DOHH2 (cell line): ENCODE measurements around the gene WNT3.

Experiments
- H3F3A ChIP-seq: fragments of 200-600 bp; sonication (generic), shearing (Covaris generic); 2 replicates; pipeline ENCODE4 v1.6.0; 2016; ENCODE audit warnings: antibody characterized with exemption, mild to moderate bottlenecking; ENCODE audit not compliant: control insufficient read depth, insufficient read depth
- H3K27ac ChIP-seq: fragments of 200-600 bp; sonication (generic); 2 replicates; pipeline ENCODE4 v1.5.1; 2014; ENCODE audit warnings: low read depth, mild to moderate bottlenecking, low read length, moderate library complexity
- H3K27me3 ChIP-seq: fragments of 200-600 bp; sonication (generic); 2 replicates; pipeline ENCODE4 v1.6.1; 2014; ENCODE audit warnings: mild to moderate bottlenecking, low read length, mixed read lengths; ENCODE audit not compliant: control insufficient read depth
- H3K36me3 ChIP-seq: fragments of 200-600 bp; sonication (generic); 2 replicates; pipeline ENCODE4 v1.6.1; 2014; ENCODE audit warnings: mild to moderate bottlenecking, low read length, moderate library complexity, mixed read lengths; ENCODE audit not compliant: control insufficient read depth
- H3K4me1 ChIP-seq: fragments of 200-600 bp; sonication (generic); 2 replicates; pipeline ENCODE4 v1.6.1; 2014; ENCODE audit warnings: mild to moderate bottlenecking, low read length, mixed read lengths; ENCODE audit not compliant: control insufficient read depth
- H3K4me2 ChIP-seq: fragments of 200-600 bp; sonication (generic); 2 replicates; pipeline ENCODE4 v1.6.0; 2014; ENCODE audit warnings: mild to moderate bottlenecking, low read length, moderate library complexity
- H3K4me3 ChIP-seq: fragments of 200-600 bp; sonication (generic); 2 replicates; pipeline ENCODE4 v1.5.1; 2014; ENCODE audit warnings: mild to moderate bottlenecking, low read length, mixed read lengths
- H3K79me2 ChIP-seq: fragments of 200-600 bp; sonication (generic); 2 replicates; pipeline ENCODE4 v1.6.1; 2014; ENCODE audit warnings: mild to moderate bottlenecking, low read length, mixed read lengths; ENCODE audit not compliant: control insufficient read depth
- H3K9me2 ChIP-seq: fragments of 200-600 bp; sonication (generic); replicated peaks from 2 replicates; pipeline ENCODE4 v1.6.1; 2014; ENCODE audit warnings: mild to moderate bottlenecking, low read length, mixed read lengths; ENCODE audit not compliant: control insufficient read depth
- H3K9me3 ChIP-seq: fragments of 200-600 bp; sonication (generic); 2 replicates; pipeline ENCODE4 v1.6.1; 2014; ENCODE audit warnings: antibody characterized with exemption, low read length, mixed read lengths; ENCODE audit not compliant: control insufficient read depth, insufficient read depth
- H4K20me1 ChIP-seq: fragments of 200-600 bp; sonication (generic); 2 replicates; pipeline ENCODE4 v1.6.0; 2014; ENCODE audit warnings: low read depth, mild to moderate bottlenecking, antibody characterized with exemption, low read length, moderate library complexity; ENCODE audit not compliant: control insufficient read depth, insufficient read depth
- CTCF ChIP-seq: fragments of 200-600 bp; sonication (generic); IDR thresholded peaks from one replicate; pipeline ENCODE4 v1.5.1; 2014; ENCODE audit warnings: antibody characterized with exemption, mild to moderate bottlenecking, low read depth, low read length; ENCODE audit not compliant: poor library complexity, severe bottlenecking
- EZH2phosphoT487 ChIP-seq: fragments of 200-600 bp; sonication (generic); IDR thresholded peaks from 2 replicates; pipeline ENCODE4 v1.6.1; 2017; ENCODE audit warnings: borderline replicate concordance, mild to moderate bottlenecking, antibody characterized with exemption, low read length, moderate library complexity, mixed read lengths

WNT3 gene

GRCh38 chr17:46742565-46743270, 75.8 kb downstream of the WNT3 start:
- Histone ChIP-seq H3K4me1 (no peaks in the 10 kb centered on the region), H3K27ac (no peak overlapping the region), H3K27me3 (no peaks in the 10 kb centered on the region), H3K9me3 (no peaks in the 10 kb centered on the region), H3F3A (no peaks in the 10 kb centered on the region), H3K4me3 (no peak overlapping the region), H3K36me3 (no peaks in the 10 kb centered on the region), H3K9me2 (no peaks in the 10 kb centered on the region), H4K20me1 (no peaks in the 10 kb centered on the region), H3K79me2 (no peaks in the 10 kb centered on the region), H3K4me2 (no peak overlapping the region)
- TF ChIP-seq CTCF, result no peak
- TF ChIP-seq EZH2phosphoT487, result no peak

- Histone ChIP-seq H3K4me2 (no peak overlapping the region), H3K27me3 (no peaks in the 10 kb centered on the region), H3K4me3 (no peak overlapping the region), H3K4me1 (peaks cover 14% of the 10 kb centered on the region), H3F3A (peaks cover 7% of the 10 kb centered on the region; the same call in 1 of the 2 replicates), H3K27ac (no peak overlapping the region), H3K36me3 (no peaks in the 10 kb centered on the region), H4K20me1 (no peaks in the 10 kb centered on the region), H3K79me2 (no peaks in the 10 kb centered on the region), H3K9me3 (no peaks in the 10 kb centered on the region), H3K9me2 (no peaks in the 10 kb centered on the region)
- no peak for TF ChIP-seq EZH2phosphoT487
- TF ChIP-seq CTCF, result no peak
These were observed 77.3 kb downstream of the WNT3 start for GRCh38 chr17:46741122-46741730.

- Histone ChIP-seq H3K4me2 (no peak overlapping the region), H3K4me1 (peaks cover 26% of the 10 kb centered on the region), H3K27ac (no peak overlapping the region), H3K9me3 (no peaks in the 10 kb centered on the region), H3K36me3 (no peaks in the 10 kb centered on the region), H3F3A (peaks cover 7% of the 10 kb centered on the region; the same call in 1 of the 2 replicates), H3K79me2 (no peaks in the 10 kb centered on the region), H3K9me2 (no peaks in the 10 kb centered on the region), H3K4me3 (no peak overlapping the region), H4K20me1 (no peaks in the 10 kb centered on the region), H3K27me3 (no peaks in the 10 kb centered on the region)
- TF ChIP-seq CTCF, result no peak
- TF ChIP-seq EZH2phosphoT487, result no peak
These were observed 78.5 kb downstream of the WNT3 start for GRCh38 chr17:46739982-46740381.
